GM12878 (cell line): Measurements from ENCODE around the gene ZBTB38. TPM values are rescaled to one million over a fixed set of nuclear protein-coding genes. Genes with fewer than 3 reads are reported as not detected.

Source experiments
- ATAC-seq: fragments of 200-7000 bp; cut with Tn5 transposase; 3 replicates; pipeline ENCODE4 v1.9.1; 2020; ENCODE audit warnings: mild to moderate bottlenecking, moderate library complexity
- BruUV-seq: library from RNA; stranded (reverse); fragments of 400-500 nt; replicated peaks from 2 replicates; lab custom pipeline; 2021; lab: Mats Ljungman, UMichigan
- CTCF ChIA-PET: fragments of 300-600 bp; sonication (Branson Sonifier 250); formaldehyde crosslinking; extraction: SDS; loops from one replicate; lab custom pipeline; 2021; ENCODE audit warnings: inconsistent platforms; lab: Yijun Ruan, JAX
- POLR2A ChIA-PET: fragments of 350-600 bp; formaldehyde crosslinking; extraction: SDS; loops from one replicate; lab custom pipeline; 2021; ENCODE audit warnings: inconsistent platforms; lab: Charles Lee
- RAD21 ChIA-PET: fragments of 300-600 bp; sonication (Branson Sonifier 250); formaldehyde crosslinking; loops from one replicate; lab custom pipeline; 2023; ENCODE audit warnings: antibody characterized with exemption; ENCODE audit not compliant: unreplicated experiment; lab: Charles Lee
- SMC1A ChIA-PET: fragments of 300-600 bp; sonication (Branson Sonifier 250); formaldehyde crosslinking; loops from one replicate; lab custom pipeline; 2023; ENCODE audit not compliant: unreplicated experiment, uncharacterized antibody; lab: Charles Lee
- DNase-seq: peaks from one replicate; pipeline ENCODE4 v3.0.0-alpha.2; 2011; ENCODE audit warnings: low read depth, low spot score
- FAIRE-seq: peaks from 3 replicates; lab custom pipeline; 2011; peaks lifted over from hg19 to GRCh38; lab: Jason Lieb, UNC
- H2AFZ ChIP-seq: 2 replicates; pipeline ENCODE4 v1.6.0; 2011; ENCODE audit warnings: low read depth, low read length, control low read depth; ENCODE audit not compliant: control insufficient read depth
- H3K27ac ChIP-seq: 2 replicates; pipeline ENCODE4 v1.5.1; 2011; ENCODE audit warnings: control low read depth; ENCODE audit not compliant: control insufficient read depth, insufficient read depth
- H3K27me3 ChIP-seq, 2 experiments: replicated peaks in 1 of 2; 2 replicates each; pipeline versions ENCODE4 v1.6.0 to v1.6.1; 2011; ENCODE audit warnings: low read length in 1 of 2; ENCODE audit not compliant: control insufficient read depth in 2 of 2, insufficient read depth in 2 of 2
- H3K36me3 ChIP-seq, 2 experiments: 2 replicates each; pipeline ENCODE4 v1.5.1; 2011; ENCODE audit warnings: low read length in 1 of 2; ENCODE audit not compliant: control insufficient read depth in 2 of 2, insufficient read depth in 2 of 2
- H3K4me1 ChIP-seq: 2 replicates; pipeline ENCODE4 v1.6.1; 2011; ENCODE audit warnings: mild to moderate bottlenecking, low read length, moderate library complexity, mixed read lengths; ENCODE audit not compliant: control insufficient read depth, insufficient read depth
- H3K4me2 ChIP-seq: 2 replicates; pipeline ENCODE4 v1.6.0; 2011; ENCODE audit warnings: control low read depth; ENCODE audit not compliant: control insufficient read depth, insufficient read depth
- H3K4me3 ChIP-seq: fragments of 200-600 bp; sonication (generic); 2 replicates; pipeline ENCODE4 v1.5.1; 2016
- H3K79me2 ChIP-seq: 2 replicates; pipeline ENCODE4 v1.6.0; 2011; ENCODE audit warnings: low read length; ENCODE audit not compliant: control insufficient read depth, insufficient read depth
- H3K9ac ChIP-seq: 2 replicates; pipeline ENCODE4 v1.8.0; 2011; ENCODE audit warnings: low read length, control low read depth, mixed read lengths; ENCODE audit not compliant: control insufficient read depth, insufficient read depth
- H3K9me3 ChIP-seq: replicated peaks from 3 replicates; pipeline ENCODE4 v1.5.1; 2011; ENCODE audit warnings: mild to moderate bottlenecking, low read length; ENCODE audit not compliant: control insufficient read depth, insufficient read depth
- H4K20me1 ChIP-seq: 2 replicates; pipeline ENCODE4 v1.6.0; 2011; ENCODE audit not compliant: control insufficient read depth, insufficient read depth
- CREM ChIP-seq: IDR thresholded peaks from 2 replicates; pipeline ENCODE4 v1.6.1; 2014; ENCODE audit warnings: antibody characterized with exemption, low read depth
- CUX1 ChIP-seq: IDR thresholded peaks from 2 replicates; pipeline ENCODE4 v1.6.1; 2012; ENCODE audit warnings: improper control_type of control experiment, low read depth, low read length; ENCODE audit not compliant: insufficient replicate concordance
- JUNB ChIP-seq: IDR thresholded peaks from 2 replicates; pipeline ENCODE4 v1.6.1; 2016; ENCODE audit warnings: antibody characterized with exemption, mild to moderate bottlenecking
- NR2C2 ChIP-seq: IDR thresholded peaks from 2 replicates; pipeline ENCODE4 v1.6.1; 2011; ENCODE audit warnings: borderline replicate concordance, low read depth; ENCODE audit not compliant: control insufficient read depth, insufficient read length
- SIN3A ChIP-seq: IDR thresholded peaks from 2 replicates; pipeline ENCODE4 v1.6.1; 2012; ENCODE audit warnings: low read depth, low read length, improper control_type of control experiment
- SIX5 ChIP-seq: IDR thresholded peaks from 2 replicates; pipeline ENCODE4 v1.6.1; 2011; ENCODE audit warnings: mild to moderate bottlenecking, low read depth, low read length, moderate library complexity; ENCODE audit not compliant: severe bottlenecking
- ZBTB33 ChIP-seq: fragments of 450-650 bp; IDR thresholded peaks from 2 replicates; pipeline ENCODE4 v1.6.1; 2017; ENCODE audit warnings: mild to moderate bottlenecking
- ZZZ3 ChIP-seq: IDR thresholded peaks from 2 replicates; pipeline ENCODE4 v1.6.1; 2011; ENCODE audit warnings: low read depth; ENCODE audit not compliant: control insufficient read depth, insufficient read length
- WGBS: methylation state at CpG from one replicate; pipeline ENCODE4 v1.1.6; 2016; ENCODE audit warnings: low lambda C conversion rate; ENCODE audit not compliant: insufficient replicate concordance, insufficient coverage; ENCODE audit errors: missing lambda C conversion rate; 5-methylcytosine and 5-hydroxymethylcytosine counted together
- in situ Hi-C: fragments of 300-500 bp; cut with MboI; formaldehyde crosslinking; loops from 9 replicates; pipeline ENCODE4 v1.14.3; 2018; ENCODE audit warnings: mixed read lengths
- intact Hi-C: fragments of 100-400 bp; cut with micrococcal nuclease; formaldehyde crosslinking; loops from one replicate; pipeline ENCODE4 v1.14.2; 2022; ENCODE audit not compliant: unreplicated experiment
- polyA plus RNA-seq, 11 experiments: library from polyadenylated mRNA; depleted of rRNA in 4 of 11; unstranded in 6 of 11; stranded (reverse) in 5 of 11; fragments of >200 nt; fragmentation: Nextera tagmentation in 4 of 11; fragmentation: Illumina TruSeq in 1 of 11; extraction: Ambion mirVana in 4 of 11; extraction: Trizol in 1 of 11; gene quantifications; 1 replicate in 1 of 11; 2 replicates in 10 of 11; pipeline versions ENCODE4 v1.2.1 to v1.2.3, GENCODE V29; 2011 to 2016; ENCODE audit warnings: inconsistent platforms in 2 of 11, missing spikeins in 2 of 11, low read depth in 1 of 11
- total RNA-seq, 4 experiments: library from RNA; depleted of rRNA in 3 of 4; stranded (reverse); fragments of >200 nt in 3 of 4; fragmentation: Illumina TruSeq in 1 of 4; extraction: Trizol in 1 of 4; gene quantifications; 2 replicates each; pipeline versions ENCODE4 v1.2.1 to v1.2.3, GENCODE V29; 2013 to 2021

The ZBTB38 gene
- total and polyA plus RNA-seq, 10 of the 15 experiments (the other 5 are each of a cell fraction or from before 2014, with no cell fraction given): 34.2 to 115 (median 88.6) TPM

GRCh38 chr3:141413801-141414689 is 45.7 kb downstream of the ZBTB38 start (continued):
- TF ChIP-seq NR2C2 (no peak), SIX5 (no peak), SIN3A (no peak)

GRCh38 chr3:141414800-141415462 is 46.6 kb downstream of the ZBTB38 start:
- Histone ChIP-seq H3K4me2 (no peak overlapping the region), H3K9ac (no peak overlapping the region), H3K27ac (peak overlapping the region; percentile 8), H3K27me3 (no peaks in the 10 kb centered on the region), H3K36me3 (peaks cover 26 to 59% of the 10 kb centered on the region in 2 experiments), H3K4me1 (peaks cover 37% of the 10 kb centered on the region), H2AFZ (no peak overlapping the region), H3K4me3 (no peak overlapping the region), H4K20me1 (no peaks in the 10 kb centered on the region; the same call in 1 of the 2 replicates), H3K9me3 (no peaks in the 10 kb centered on the region; the same call in 2 of the 3 replicates), H3K79me2 (peaks cover 85% of the 10 kb centered on the region)
- ChIA-PET POLR2A (no interaction called here), CTCF (interaction anchor here (1.3 to 2.5 kb wide), 2 partner anchors 26 to 40 kb away, joined by 5 to 8 read pairs; no protein-coding TSS in a partner anchor), SMC1A (interaction anchor here (0.8 to 18.5 kb wide), 4 partner anchors 17 to 78 kb away, joined by 3 to 573 read pairs (median 8); no protein-coding TSS in a partner anchor), RAD21 (interaction anchor here (0.6 kb wide), 1 partner anchor 26 kb away, joined by 3 read pairs; no protein-coding TSS in a partner anchor)
- BruUV-seq: no TSS peak
- intact Hi-C loops (no loop called here), in situ Hi-C loops (no loop called here)
- no peak for FAIRE-seq
- ATAC-seq: no peak
- no peak for DNase-seq
- TF ChIP-seq JUNB (0 out of 2 replicates have a peak, but pooled peaks have one; percentile 8), ZZZ3 (no peak), CREM (0 out of 2 replicates have a peak, but pooled peaks have one; percentile 15), CUX1 (no peak), ZBTB33 (no peak)
- WGBS: 61% methylated on average over 5 of the region's 5 CpGs
